Uterus (tissue), 4 donors: ENCODE results near the gene TRAPPC13. TPM values are rescaled to one million over a fixed set of nuclear protein-coding genes. Genes with fewer than 3 reads are reported as not detected.
A peak's percentile ranks its signal among the peaks of the same experiment; 100 is the strongest.
"Not testable (repeated sequence)": the region's sequence is repeated elsewhere in the genome, so short reads cannot be mapped to it uniquely, and the experiment has no call there.

Source experiments
- DNase-seq, 2 donors: peaks; one replicate each; pipeline ENCODE4 v3.0.0-alpha.2; 2019 to 2020
- H3K27ac ChIP-seq, 2 donors: fragments of 200-600 bp; sonication (generic); 1 replicate in 1 of 2; 2 replicates in 1 of 2; pipeline ENCODE4 v1.5.1; 2016 to 2018
- H3K27me3 ChIP-seq, 2 donors: fragments of 200-600 bp; sonication (generic); one replicate each; pipeline ENCODE4 v1.5.1; 2018 to 2019; ENCODE audit warnings: control low read depth in 1 of 2
- H3K36me3 ChIP-seq, 2 donors: fragments of 200-600 bp; sonication (generic); one replicate each; pipeline ENCODE4 v1.5.1; 2019; ENCODE audit warnings: control low read depth in 1 of 2
- H3K4me1 ChIP-seq, 2 donors: fragments of 200-600 bp; sonication (generic); one replicate each; pipeline ENCODE4 v1.5.1; 2018 to 2019; ENCODE audit warnings: control low read depth in 1 of 2
- H3K4me3 ChIP-seq, 2 donors: fragments of 200-600 bp; sonication (generic); 1 replicate in 1 of 2; 2 replicates in 1 of 2; pipeline ENCODE4 v1.5.1; 2018 to 2019; ENCODE audit warnings: mild to moderate bottlenecking in 1 of 2
- H3K9me3 ChIP-seq, 2 donors: fragments of 200-600 bp; sonication (generic); one replicate each; pipeline ENCODE4 v1.5.1; 2019; ENCODE audit warnings: control low read depth in 1 of 2
- POLR2A ChIP-seq, 2 donors: fragments of 450-650 bp; IDR thresholded peaks; one replicate each; pipeline ENCODE4 v1.6.1; 2016; ENCODE audit warnings: antibody characterized with exemption in 2 of 2, mild to moderate bottlenecking in 1 of 2, moderate library complexity in 1 of 2
- intact Hi-C: fragments of 100-400 bp; cut with DNase I; formaldehyde crosslinking; loops from one replicate; pipeline ENCODE4 v1.15.1; 2023; ENCODE audit warnings: low total_unique reads
- total RNA-seq, 4 donors: library from RNA; depleted of rRNA in 3 of 4; stranded (reverse); fragments of >200 nt in 3 of 4; gene quantifications; one replicate each; pipeline versions ENCODE4 v1.1.0 to v1.2.4, GENCODE V29; 2014 to 2023
- TF ChIP-seq, protein P1 (sequence below), 4 experiments: fragments of 200-600 bp in 2 of 4; fragments of 450-650 bp in 2 of 4; sonication (generic) in 2 of 4; IDR thresholded peaks; one replicate each; pipeline ENCODE4 v1.5.1; 2016 to 2019; ENCODE audit warnings: antibody characterized with exemption in 4 of 4, mild to moderate bottlenecking in 2 of 4, moderate library complexity in 1 of 4
- donor health status: DM: yes; HTN: yes; CAD: no.

The TRAPPC13 gene
- total RNA-seq, 4 donors from 2014 or later, result 13.8 to 48.9 (median 33.6) TPM

DNA sequence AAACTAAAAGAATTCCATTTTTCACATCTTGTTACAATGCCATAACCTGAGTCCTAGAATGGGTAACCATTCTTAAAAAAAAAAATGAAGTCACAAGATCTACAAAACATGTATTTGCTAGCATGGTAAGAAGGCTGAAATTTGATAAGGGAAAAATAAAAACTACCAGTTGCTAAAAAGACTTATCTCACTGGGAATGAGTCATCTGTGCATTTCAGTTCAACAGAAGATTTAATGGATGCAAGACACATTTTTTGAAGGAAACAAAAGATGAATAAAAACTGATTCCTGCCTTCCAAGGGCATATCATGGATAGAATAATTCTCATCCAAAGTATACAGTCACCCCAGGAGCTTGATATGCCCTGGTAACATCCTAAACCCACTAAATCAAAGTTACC, 49.9 kb downstream of the TRAPPC13 start:
- Histone ChIP-seq H3K27ac (no peak overlapping the region), H3K36me3 (no peaks in the 10 kb centered on the region), H3K4me1 (no peaks in the 10 kb centered on the region), H3K9me3 (no peaks in the 10 kb centered on the region), H3K4me3 (no peak overlapping the region), H3K27me3 (no peaks in the 10 kb centered on the region)
- no peak for DNase-seq
- intact Hi-C loops, result no loop called here
- TF ChIP-seq, protein P1, sequence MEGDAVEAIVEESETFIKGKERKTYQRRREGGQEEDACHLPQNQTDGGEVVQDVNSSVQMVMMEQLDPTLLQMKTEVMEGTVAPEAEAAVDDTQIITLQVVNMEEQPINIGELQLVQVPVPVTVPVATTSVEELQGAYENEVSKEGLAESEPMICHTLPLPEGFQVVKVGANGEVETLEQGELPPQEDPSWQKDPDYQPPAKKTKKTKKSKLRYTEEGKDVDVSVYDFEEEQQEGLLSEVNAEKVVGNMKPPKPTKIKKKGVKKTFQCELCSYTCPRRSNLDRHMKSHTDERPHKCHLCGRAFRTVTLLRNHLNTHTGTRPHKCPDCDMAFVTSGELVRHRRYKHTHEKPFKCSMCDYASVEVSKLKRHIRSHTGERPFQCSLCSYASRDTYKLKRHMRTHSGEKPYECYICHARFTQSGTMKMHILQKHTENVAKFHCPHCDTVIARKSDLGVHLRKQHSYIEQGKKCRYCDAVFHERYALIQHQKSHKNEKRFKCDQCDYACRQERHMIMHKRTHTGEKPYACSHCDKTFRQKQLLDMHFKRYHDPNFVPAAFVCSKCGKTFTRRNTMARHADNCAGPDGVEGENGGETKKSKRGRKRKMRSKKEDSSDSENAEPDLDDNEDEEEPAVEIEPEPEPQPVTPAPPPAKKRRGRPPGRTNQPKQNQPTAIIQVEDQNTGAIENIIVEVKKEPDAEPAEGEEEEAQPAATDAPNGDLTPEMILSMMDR (IDR thresholded peaks at IDR 0.05), result no peak
- TF ChIP-seq POLR2A (IDR thresholded peaks at IDR 0.05), result no peak

DNA sequence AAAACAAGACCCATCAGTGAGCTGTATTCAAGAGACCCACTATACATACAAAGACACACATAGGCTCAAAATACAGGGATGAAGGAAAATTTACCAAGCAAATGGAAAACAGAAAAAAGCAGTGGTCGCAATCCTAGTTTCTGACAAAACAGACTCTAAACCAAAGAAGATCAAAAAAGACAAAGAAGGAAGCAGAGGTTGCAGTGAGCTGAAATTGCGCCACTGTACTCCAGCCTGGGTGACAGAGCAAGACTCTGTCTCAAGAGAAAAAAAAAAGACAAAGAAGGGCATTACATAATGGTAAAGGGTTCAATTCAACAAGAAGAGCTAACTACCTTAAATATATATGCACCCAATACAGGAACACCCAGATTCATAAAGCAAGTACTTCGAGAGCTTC, 51.2 kb downstream of the TRAPPC13 start:
- H3K4me3 ChIP-seq, H3K27ac ChIP-seq, H3K4me1 ChIP-seq, H3K27me3 ChIP-seq, DNase-seq, intact Hi-C loops, H3K36me3 ChIP-seq, H3K9me3 ChIP-seq: not testable (repeated sequence)

- DNase-seq, result no peak
- Histone ChIP-seq H3K9me3 (no peaks in the 10 kb centered on the region), H3K27me3 (no peaks in the 10 kb centered on the region), H3K36me3 (no peaks in the 10 kb centered on the region), H3K4me1 (no peaks in the 10 kb centered on the region), H3K27ac (no peak overlapping the region), H3K4me3 (no peak overlapping the region)
- no peak for TF ChIP-seq POLR2A (IDR thresholded peaks at IDR 0.05)
- TF ChIP-seq, protein P1 (IDR thresholded peaks at IDR 0.05), result no peak
- intact Hi-C loops, result no loop called here
Measured at GRCh38 chr5:65682148-65682547, 57.3 kb downstream of the TRAPPC13 start.

DNA sequence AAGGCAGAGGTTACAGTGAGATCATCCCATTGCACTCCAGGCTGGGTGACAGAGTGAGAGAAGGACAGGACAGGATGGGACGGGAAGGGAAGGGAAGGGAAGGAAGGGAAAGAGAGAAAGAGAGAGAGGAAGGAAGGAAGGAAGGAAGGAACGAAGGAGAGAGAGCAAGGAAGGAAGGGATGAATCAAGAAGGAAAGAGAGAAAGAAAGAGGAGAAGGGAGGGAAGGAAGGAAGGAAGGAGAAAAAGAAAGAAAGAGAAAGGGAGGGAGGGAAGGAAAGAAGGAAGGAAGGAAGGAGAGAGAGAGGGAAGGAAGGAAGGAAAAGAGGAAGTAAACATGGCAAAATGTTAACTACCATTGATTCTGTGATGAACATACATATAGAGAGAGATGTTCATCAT, 68.3 kb downstream of the TRAPPC13 start:
- no peaks in the 10 kb centered on the region for H3K36me3 ChIP-seq
- no peaks in the 10 kb centered on the region for H3K9me3 ChIP-seq
- no peak overlapping the region for H3K27ac ChIP-seq
- TF ChIP-seq POLR2A (IDR thresholded peaks at IDR 0.05), result no peak
- H3K27me3 ChIP-seq, result no peaks in the 10 kb centered on the region
- H3K4me1 ChIP-seq, result no peaks in the 10 kb centered on the region
- no peak for DNase-seq
- H3K4me3 ChIP-seq, result no peak overlapping the region
- intact Hi-C loops, result no loop called here

DNA sequence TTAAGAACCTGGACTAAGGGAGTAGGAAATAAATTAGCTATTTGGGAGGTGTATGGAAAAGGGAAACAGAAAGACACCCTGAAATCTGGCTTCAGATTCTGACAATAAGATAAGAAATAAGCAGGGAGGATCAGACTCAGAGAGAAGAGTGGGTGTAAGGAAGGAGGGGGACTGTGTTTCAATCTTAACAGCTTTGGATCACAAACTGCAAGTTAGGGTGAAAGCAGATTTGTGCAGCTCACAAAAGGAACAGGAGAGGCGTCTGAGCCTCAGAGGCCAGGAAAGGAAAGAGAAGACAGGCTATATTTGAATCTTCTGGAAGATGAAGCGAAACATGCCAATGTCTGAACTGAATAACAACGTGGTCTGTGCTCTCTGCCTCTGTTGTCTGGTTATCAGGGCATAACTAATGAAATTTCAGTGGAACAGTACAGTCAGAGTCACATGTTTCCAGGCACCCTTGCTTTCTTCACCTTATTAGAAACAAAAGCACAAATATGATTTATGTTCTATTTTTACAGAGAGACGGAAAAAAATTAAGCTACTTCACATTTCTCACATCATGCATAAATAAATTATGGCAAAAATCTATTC, 70.4 kb downstream of the TRAPPC13 start:
- Histone ChIP-seq H3K27me3 (no peaks in the 10 kb centered on the region), H3K36me3 (no peaks in the 10 kb centered on the region), H3K9me3 (no peaks in the 10 kb centered on the region), H3K27ac (peak overlapping the region; percentile 7 to 33), H3K4me3 (no peak overlapping the region), H3K4me1 (no peaks in the 10 kb centered on the region)
- intact Hi-C loops, result no loop called here
- no peak for DNase-seq
- TF ChIP-seq POLR2A (IDR thresholded peaks at IDR 0.05), result no peak
- TF ChIP-seq, protein P1 (IDR thresholded peaks at IDR 0.05), result no peak

DNA sequence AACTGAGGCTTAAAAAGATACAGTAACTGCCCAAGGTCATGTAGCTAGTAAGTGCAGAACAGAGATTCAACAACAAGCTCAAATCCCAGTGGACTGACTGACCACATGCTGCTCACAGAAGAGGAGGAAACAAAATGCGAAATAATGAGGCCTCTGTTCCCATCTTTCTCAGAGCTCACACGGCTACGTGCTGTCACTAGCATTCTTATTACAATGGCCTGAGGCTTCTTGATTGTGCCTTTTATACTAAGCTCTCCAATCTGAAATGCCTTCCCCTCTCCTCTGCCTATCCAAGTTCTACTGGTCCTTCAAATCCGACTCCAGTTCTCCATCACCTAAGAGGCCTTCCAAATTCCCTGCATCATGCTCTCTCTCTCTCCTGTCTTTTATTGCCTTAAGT, 71.1 kb downstream of the TRAPPC13 start:
- no peak overlapping the region for H3K27ac ChIP-seq
- no peak for DNase-seq
- H3K9me3 ChIP-seq, result no peaks in the 10 kb centered on the region
- H3K36me3 ChIP-seq, result no peaks in the 10 kb centered on the region
- intact Hi-C loops, result no loop called here
- no peaks in the 10 kb centered on the region for H3K4me1 ChIP-seq
- no peak overlapping the region for H3K4me3 ChIP-seq
- TF ChIP-seq, protein P1 (IDR thresholded peaks at IDR 0.05), result no peak
- TF ChIP-seq POLR2A (IDR thresholded peaks at IDR 0.05), result no peak
- no peaks in the 10 kb centered on the region for H3K27me3 ChIP-seq
